HG03097 (cell line): ENCODE results near the gene WDR36.

Source experiments
- ATAC-seq: cut with Tn5 transposase; IDR thresholded peaks from one replicate; pipeline ENCODE4 v1.9.1; 2021; ENCODE audit not compliant: unreplicated experiment, low FRiP score

The WDR36 gene

GRCh38 chr5:111099058-111099778 is 7.1 kb downstream of the WDR36 start:
- no peak for ATAC-seq

DNA sequence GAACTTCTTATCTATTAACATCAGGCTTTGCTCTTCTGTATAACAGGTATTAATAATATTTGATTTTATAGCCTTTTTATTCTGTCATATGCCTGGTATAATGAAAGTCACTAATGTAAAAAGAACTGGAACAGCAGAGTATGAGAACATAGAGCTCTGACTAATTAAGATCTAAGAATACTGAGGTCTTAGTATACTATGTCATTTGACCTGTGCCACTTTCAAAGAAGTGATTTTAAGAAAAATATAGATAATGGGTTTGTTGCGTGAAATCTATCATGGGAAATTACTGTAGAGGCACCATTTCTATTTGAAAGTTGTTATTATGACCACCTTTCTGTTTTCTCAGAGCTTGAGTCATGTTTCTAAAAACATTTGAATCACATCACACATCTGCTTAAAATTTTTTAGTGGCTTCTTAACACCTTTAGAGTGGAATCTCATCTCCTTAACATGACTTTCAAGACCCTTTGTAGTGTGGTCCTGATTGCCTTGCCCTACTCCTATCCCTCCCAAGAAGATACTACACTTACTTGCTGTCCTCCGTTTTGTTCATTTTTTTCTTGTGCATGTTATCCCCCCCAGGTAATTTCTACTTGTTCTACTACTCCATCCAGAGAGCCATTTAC is 14.3 kb downstream of the WDR36 start:
- ATAC-seq, result no peak

- ATAC-seq, result no peak
These were observed 15.2 kb downstream of the WDR36 start for GRCh38 chr5:111107371-111107770.

- no peak for ATAC-seq
These were observed 19.8 kb downstream of the WDR36 start for GRCh38 chr5:111111956-111112355.

DNA sequence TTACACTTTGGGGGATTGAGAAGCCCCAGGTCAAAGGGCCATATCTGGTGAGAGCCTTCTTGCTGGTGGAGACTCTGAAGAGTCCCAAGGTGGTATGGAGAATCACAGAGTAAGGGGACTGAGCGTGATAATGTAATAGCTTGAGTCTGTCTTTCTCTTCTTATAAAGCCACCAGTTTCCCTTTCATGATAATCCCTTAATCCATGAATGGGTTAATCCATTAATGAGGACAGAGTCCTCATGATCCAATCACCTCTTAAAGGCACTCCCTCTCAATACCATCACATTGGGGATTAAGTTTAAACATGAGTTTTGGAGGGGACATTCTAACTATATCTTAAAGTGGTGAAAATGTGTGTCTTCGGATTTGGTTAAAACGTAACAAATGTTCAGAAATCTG is 21.5 kb downstream of the WDR36 start:
- ATAC-seq, result no peak

DNA sequence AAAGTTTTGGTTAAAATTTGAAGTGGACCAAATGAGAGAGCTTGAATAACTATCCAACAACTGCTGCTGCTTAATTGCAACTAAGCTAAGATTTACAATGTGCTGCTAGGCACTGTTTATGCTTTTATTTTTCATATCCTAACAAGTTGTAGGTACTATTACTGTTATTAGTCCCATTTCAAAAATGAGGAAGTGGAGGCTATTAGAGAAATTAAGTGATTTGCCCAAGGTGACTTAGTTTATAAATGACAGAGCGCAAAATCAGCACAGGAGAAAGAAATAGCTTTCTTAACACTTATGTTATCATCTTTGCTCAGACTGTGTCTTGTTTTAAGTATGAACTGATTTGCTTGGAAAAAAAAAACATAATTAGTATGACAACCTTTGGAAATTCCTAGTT is 23.1 kb downstream of the WDR36 start:
- no peak for ATAC-seq

- ATAC-seq, result no peak
These were observed 24.4 kb downstream of the WDR36 start for GRCh38 chr5:111116550-111116949.

GRCh38 chr5:111117136-111117535 is 25.0 kb downstream of the WDR36 start:
- ATAC-seq, result no peak

- no peak for ATAC-seq
These were observed 27.1 kb downstream of the WDR36 start for GRCh38 chr5:111119221-111119620.

DNA sequence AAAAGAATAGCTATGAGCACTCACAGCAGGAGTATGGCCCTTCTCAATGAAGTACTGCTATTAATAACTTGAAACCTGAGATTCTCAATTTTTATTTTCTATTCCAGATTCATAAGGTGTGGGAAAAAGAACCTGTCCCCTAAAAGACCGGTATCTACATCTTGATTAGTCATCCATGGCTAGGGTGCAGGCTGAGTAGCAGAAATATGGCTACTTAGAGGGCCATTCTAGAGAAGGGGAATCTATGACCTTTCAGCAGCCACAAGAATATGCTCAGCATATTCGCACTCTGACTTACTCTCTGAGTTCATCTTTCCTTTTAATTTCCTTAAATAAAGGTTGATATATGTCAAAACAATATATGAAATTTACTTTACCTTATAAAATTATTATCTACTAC is 27.7 kb downstream of the WDR36 start:
- no peak for ATAC-seq

GRCh38 chr5:111120911-111121310 is 28.8 kb downstream of the WDR36 start:
- no peak for ATAC-seq

GRCh38 chr5:111121926-111122325 is 29.8 kb downstream of the WDR36 start:
- ATAC-seq, result no peak

DNA sequence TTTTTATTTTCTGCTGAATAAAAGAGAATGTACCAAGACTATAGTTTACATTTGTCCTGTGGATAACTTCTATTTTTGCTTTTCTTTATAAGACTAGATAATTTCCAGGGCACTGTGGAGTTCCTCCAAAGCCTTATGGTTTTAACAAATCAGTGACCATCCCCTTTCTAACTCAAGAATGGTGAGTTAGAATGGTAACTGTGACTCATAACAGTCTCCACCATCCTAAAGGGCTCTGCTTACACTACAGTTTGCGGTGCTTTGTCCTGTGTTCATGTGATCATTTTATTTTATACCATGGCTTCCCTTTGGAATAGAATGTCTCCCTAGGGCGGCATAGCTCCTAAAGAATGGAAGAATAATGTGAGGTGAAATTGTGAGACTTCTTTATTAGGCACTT is 30.2 kb downstream of the WDR36 start:
- ATAC-seq, result no peak

GRCh38 chr5:111124793-111125192 is 32.6 kb downstream of the WDR36 start:
- ATAC-seq, result no peak

- ATAC-seq, result no peak
These were observed 34.7 kb downstream of the WDR36 start for GRCh38 chr5:111126896-111127295.

DNA sequence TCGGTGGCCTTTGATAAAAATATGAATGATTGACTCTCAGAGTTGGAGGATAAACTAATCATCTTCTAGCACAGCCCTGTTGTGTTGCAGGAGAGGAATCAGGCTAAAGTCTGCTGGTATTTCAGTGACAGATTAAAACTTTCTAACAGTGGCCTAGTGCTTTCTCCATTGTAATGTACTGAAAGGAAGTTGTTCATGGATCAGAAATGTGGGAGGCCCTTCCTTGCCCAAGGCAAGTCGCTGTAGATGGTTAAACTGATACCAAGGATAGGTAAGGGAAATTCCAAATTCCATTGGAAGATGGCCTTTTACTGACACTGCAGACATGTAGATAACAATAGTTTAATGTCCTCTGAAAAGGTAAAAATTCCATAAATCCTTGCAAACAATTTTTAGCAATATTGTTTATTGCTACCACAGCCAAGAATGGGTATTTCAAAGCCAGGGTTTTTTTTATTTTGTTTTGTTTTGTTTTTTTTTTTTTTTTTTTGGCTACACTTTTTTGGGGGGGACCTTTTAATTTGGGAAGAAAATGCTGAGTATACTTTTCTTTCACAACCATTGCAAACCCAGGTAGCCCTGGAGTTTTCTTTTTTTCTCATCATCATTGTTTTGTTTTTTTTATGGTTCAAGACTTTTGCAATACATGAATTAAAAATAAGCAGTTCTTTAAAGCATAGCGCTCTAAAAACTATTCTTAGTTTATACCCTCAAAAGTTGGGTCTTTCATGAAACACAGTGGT is 35.5 kb downstream of the WDR36 start:
- no peak for ATAC-seq

DNA sequence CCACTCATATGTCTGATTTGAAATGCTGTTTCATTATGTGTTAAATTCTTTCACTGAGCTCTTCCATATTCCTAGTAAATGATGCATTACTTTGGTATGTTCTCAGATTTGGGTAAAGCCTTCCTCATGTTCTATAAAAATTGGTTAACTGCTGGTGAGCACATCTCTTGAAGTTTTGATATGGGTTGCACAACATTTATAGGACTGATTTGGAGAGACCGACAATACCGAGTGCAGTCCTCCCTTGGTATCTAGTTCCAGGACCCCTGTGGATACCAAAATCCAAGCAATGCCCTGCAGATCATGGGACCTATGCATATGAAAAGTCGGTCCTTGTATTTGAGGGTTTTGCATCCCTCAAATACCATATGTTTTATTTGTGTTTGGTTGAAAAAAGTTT is 37.8 kb downstream of the WDR36 start:
- no peak for ATAC-seq

DNA sequence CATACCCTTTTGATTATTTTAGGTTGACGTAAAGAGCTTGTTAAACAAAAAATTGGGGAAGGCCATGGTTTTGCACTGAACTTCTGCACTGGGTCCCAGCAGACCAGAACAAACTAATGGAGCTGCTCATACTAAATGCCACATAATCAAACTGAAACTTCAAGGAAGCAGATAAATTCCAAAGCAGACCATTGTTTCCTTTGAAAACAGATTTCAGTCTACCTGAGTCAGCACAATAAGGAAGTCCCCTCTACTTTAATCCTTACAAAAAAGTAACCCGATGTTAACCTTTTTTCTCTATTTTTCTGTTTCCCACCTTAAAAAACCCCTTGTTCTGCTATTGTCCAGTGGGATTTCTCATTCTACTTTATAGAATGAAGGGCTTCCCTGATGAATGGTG is 39.2 kb downstream of the WDR36 start:
- ATAC-seq, result no peak

- no peak for ATAC-seq
These were observed 39.9 kb downstream of the WDR36 start for GRCh38 chr5:111132076-111132475.

GRCh38 chr5:111132731-111133435 is 40.7 kb downstream of the WDR36 start:
- no peak for ATAC-seq

DNA sequence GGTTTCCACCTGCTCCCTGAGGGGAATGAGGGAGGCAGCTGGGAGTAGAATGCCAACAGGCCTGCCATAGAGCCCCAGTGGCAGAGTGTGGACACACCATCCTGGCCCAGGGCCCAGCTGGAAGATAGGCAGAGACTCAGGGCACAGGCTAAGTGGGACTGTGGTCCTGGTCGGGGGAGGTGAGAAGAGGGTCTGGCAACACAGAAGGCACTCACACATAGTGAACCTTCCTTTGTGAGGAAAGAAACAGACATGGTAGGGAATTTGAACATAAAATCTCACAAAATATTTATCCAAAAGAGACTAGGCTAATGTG is 41.2 kb downstream of the WDR36 start:
- no peak for ATAC-seq
